ENCODE data around the gene SHFL. TPM values are rescaled to one million over a fixed set of nuclear protein-coding genes. Genes with fewer than 3 reads are reported as not detected.

SHFL gene
- total RNA-seq, 2 experiments from 2014 or later, result 21.9 to 28.5 TPM

DNA sequence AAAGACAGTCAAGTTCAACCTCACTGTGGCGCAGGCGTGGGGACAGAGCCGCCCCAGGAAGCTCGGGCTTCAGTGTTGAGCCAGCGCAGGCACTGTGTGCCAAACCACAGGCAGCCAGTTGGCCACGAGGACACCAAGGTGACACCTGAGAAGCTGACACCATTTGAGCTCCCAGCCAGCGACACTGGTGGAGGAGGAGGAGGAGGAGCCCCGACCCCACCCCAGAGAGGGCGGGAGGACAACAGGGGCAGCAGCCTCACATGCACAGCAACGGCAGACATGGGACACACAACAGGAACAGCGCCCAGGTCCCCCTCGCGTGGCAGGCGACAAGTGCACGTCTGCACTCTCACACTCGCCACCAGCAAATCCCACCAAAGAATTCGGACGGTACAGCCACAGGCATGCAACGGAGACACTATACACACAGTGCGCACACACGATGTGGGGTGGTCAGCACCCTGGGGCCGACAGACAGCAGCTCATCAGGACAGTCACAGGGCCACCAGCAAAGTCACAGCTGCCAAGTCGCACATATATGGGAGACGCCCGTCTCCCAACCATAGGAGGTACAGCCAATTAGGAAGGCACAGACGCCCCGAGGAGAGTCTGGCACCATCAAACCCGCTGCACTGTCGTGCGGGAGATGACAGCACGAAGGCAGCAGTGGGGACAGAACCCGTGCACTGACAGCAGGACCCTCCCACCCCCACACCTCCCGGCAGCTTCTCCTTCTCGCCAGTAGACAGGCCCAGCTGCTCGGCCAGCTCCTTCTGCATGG, 30.2 kb downstream of the SHFL start:
- H3K9me3 ChIP-seq (ENCODE audit: low read length), result no peaks in the 10 kb centered on the region
- H3K79me2 ChIP-seq (ENCODE audit: insufficient read depth, low read depth, low read length), result peaks cover 19% of the 10 kb centered on the region; the same call in 1 of the 2 replicates
- H2AFZ ChIP-seq (ENCODE audit: low read length), result no peak overlapping the region
- intact Hi-C loops (cut with micrococcal nuclease; ENCODE audit: unreplicated experiment), result no loop called here
- no TSS peak for BruUV-seq (replicated peaks)
- no peaks in the 10 kb centered on the region for H3K9me2 ChIP-seq (ENCODE audit: insufficient read depth, low read length)
- DNase-seq (ENCODE audit: low spot score), result no peak
- no peaks in the 10 kb centered on the region for H4K20me1 ChIP-seq (ENCODE audit: insufficient read depth, low read length)
- peaks cover 25% of the 10 kb centered on the region for H3K4me1 ChIP-seq (ENCODE audit: insufficient read depth, low read length, poor library complexity, severe bottlenecking)
- H3K4me2 ChIP-seq (ENCODE audit: low read length), result no peak overlapping the region
- ChIA-PET CTCF (ENCODE audit: unreplicated experiment) (interaction anchor here (0.5 kb wide), 1 partner anchor 27 kb away, joined by 3 read pairs; no protein-coding TSS in a partner anchor), POLR2A (no interaction called here)
- H3K27ac ChIP-seq (ENCODE audit: low read depth, low read length, poor library complexity, severe bottlenecking), result no peak overlapping the region
- no peak overlapping the region for H3K4me3 ChIP-seq (ENCODE audit: low read depth, low read length, poor library complexity, severe bottlenecking)
- TF ChIP-seq EZH2phosphoT487 (IDR thresholded peaks at IDR 0.05; ENCODE audit: borderline replicate concordance, low read depth, low read length), result no peak
- TF ChIP-seq, protein P1, sequence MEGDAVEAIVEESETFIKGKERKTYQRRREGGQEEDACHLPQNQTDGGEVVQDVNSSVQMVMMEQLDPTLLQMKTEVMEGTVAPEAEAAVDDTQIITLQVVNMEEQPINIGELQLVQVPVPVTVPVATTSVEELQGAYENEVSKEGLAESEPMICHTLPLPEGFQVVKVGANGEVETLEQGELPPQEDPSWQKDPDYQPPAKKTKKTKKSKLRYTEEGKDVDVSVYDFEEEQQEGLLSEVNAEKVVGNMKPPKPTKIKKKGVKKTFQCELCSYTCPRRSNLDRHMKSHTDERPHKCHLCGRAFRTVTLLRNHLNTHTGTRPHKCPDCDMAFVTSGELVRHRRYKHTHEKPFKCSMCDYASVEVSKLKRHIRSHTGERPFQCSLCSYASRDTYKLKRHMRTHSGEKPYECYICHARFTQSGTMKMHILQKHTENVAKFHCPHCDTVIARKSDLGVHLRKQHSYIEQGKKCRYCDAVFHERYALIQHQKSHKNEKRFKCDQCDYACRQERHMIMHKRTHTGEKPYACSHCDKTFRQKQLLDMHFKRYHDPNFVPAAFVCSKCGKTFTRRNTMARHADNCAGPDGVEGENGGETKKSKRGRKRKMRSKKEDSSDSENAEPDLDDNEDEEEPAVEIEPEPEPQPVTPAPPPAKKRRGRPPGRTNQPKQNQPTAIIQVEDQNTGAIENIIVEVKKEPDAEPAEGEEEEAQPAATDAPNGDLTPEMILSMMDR (conservative IDR thresholded peaks at IDR 0.05; ENCODE audit: low read length), result no peak
- peaks cover 63% of the 10 kb centered on the region for H3K36me3 ChIP-seq (ENCODE audit: insufficient read depth, low read length)

DNA sequence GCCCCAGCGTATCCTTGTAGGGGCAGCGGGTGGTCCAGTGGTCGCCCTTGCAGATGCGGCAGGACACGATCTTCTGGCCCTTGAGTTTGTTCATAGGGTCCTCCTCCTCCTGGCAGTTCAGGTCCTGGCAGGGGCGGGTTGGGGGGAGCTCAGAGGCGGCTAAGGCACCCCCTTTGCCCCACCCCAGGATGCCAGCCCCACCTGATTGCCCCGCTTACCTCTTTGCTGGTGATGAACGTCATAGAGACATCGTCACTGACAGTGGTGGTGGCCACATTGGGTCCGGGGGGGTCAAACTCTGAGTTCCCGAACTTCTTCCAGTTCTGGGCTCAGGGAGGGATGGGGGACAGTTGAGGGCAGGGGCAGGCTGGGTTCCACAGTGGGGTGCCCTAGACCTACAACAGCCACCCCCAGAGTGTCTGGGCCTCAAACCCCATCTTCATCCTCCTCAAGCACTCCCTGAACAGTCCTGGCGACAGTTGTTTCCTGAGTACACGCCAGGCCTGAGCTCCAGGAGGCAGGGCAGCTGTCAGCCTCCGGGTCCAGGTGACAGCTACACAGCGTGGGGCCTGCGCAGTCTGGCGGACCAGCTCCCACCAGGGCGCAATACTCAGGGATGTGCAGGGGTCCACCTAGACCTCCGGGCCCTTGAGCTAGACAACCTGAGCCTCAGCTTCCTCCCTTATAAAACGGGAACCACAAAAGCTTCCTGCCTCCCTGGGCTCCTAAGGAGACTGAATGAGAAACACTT, 30.9 kb downstream of the SHFL start:
- BruUV-seq (replicated peaks), result no TSS peak
- peaks cover 19% of the 10 kb centered on the region; the same call in 1 of the 2 replicates for H3K79me2 ChIP-seq (ENCODE audit: insufficient read depth, low read depth, low read length)
- H3K36me3 ChIP-seq (ENCODE audit: insufficient read depth, low read length), result peaks cover 56% of the 10 kb centered on the region
- no peaks in the 10 kb centered on the region for H4K20me1 ChIP-seq (ENCODE audit: insufficient read depth, low read length)
- no peaks in the 10 kb centered on the region for H3K9me2 ChIP-seq (ENCODE audit: insufficient read depth, low read length)
- H3K4me2 ChIP-seq (ENCODE audit: low read length), result no peak overlapping the region
- no peak for TF ChIP-seq EZH2phosphoT487 (IDR thresholded peaks at IDR 0.05; ENCODE audit: borderline replicate concordance, low read depth, low read length)
- TF ChIP-seq, protein P1 (conservative IDR thresholded peaks at IDR 0.05; ENCODE audit: low read length), result no peak
- no peak overlapping the region for H2AFZ ChIP-seq (ENCODE audit: low read length)
- no peak for DNase-seq (ENCODE audit: low spot score)
- no peak overlapping the region for H3K27ac ChIP-seq (ENCODE audit: low read depth, low read length, poor library complexity, severe bottlenecking)
- ChIA-PET POLR2A (no interaction called here), CTCF (ENCODE audit: unreplicated experiment) (interaction anchor here (0.5 to 0.9 kb wide), 2 partner anchors 20 to 154 kb away, joined by 3 to 5 read pairs; partner anchors contain the start of gene ICAM1)
- intact Hi-C loops (cut with micrococcal nuclease; ENCODE audit: unreplicated experiment), result no loop called here
- H3K9me3 ChIP-seq (ENCODE audit: low read length), result no peaks in the 10 kb centered on the region
- peaks cover 19% of the 10 kb centered on the region for H3K4me1 ChIP-seq (ENCODE audit: insufficient read depth, low read length, poor library complexity, severe bottlenecking)
- H3K4me3 ChIP-seq (ENCODE audit: low read depth, low read length, poor library complexity, severe bottlenecking), result no peak overlapping the region
